ENCODE measurements around the gene ADIG.

The ADIG gene

GRCh38 chr20:38551056-38551626 lies 29.9 kb upstream of the ADIG start:
- H3K27me3 ChIP-seq (ENCODE audit: insufficient read depth, low read depth, severe bottlenecking): no peaks in the 10 kb centered on the region
- TF ChIP-seq CTCF (IDR thresholded peaks at IDR 0.05; ENCODE audit: low read depth, low read length): no peak
- peaks cover 85% of the 10 kb centered on the region for H3K36me3 ChIP-seq

DNA sequence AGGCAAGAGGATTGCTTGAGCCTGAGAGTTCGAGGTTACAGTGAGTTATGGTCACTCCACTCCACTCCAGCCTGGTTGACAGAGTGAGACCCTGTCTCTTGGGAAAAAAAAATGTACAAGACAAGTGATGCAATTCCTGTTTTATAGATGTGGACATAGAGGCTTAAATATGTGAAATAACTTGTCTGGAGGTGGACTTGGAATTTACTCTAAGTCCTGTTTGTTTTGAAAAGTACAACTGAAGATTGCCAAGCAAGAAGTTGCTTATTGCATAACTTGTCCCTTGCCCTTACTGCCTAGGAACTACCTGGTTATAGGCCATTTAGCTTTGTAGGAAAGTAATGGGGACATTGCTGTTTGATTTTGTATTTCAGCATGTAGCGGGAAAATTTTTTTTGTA lies 26.0 kb upstream of the ADIG start:
- Histone ChIP-seq H3K27ac (no peak overlapping the region), H3K36me3 (peaks cover 79% of the 10 kb centered on the region), H3K4me3 (ENCODE audit: low read depth, low read length) (no peak overlapping the region), H3K9me3 (ENCODE audit: severe bottlenecking) (no peaks in the 10 kb centered on the region), H3K27me3 (ENCODE audit: insufficient read depth, low read depth, severe bottlenecking) (no peaks in the 10 kb centered on the region)
- DNase-seq: no peak
- no peak for TF ChIP-seq CTCF (IDR thresholded peaks at IDR 0.05; ENCODE audit: low read depth, low read length)

More at GRCh38 chr20:38551056-38551626, 29.9 kb upstream of the ADIG start:
- H3K9me3 ChIP-seq (ENCODE audit: severe bottlenecking): no peaks in the 10 kb centered on the region
- no peak overlapping the region for H3K27ac ChIP-seq
- no peak overlapping the region for H3K4me3 ChIP-seq (ENCODE audit: low read depth, low read length)
- DNase-seq: no peak

DNA sequence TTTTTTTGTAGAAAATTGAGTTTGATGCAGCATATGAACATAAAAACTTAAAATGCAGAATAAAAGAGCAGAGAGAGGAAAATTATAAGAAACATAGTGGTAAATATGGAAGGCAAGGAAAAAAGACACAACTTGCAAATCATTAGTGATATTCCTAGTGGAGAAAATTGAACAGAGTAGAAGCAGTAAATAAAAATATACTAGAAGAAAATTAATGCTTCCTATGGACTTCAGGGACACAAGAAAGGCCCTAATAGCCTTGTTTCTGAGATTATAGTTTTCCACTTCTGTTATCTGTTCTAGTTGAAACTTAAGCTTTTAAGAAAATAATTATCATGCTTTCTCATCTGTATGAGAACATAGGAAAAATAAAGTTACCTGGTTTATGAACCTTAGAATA lies 25.6 kb upstream of the ADIG start:
- Histone ChIP-seq H3K36me3 (peaks cover 77% of the 10 kb centered on the region), H3K27me3 (ENCODE audit: insufficient read depth, low read depth, severe bottlenecking) (no peaks in the 10 kb centered on the region), H3K4me3 (ENCODE audit: low read depth, low read length) (no peak overlapping the region), H3K9me3 (ENCODE audit: severe bottlenecking) (no peaks in the 10 kb centered on the region), H3K27ac (no peak overlapping the region)
- no peak for DNase-seq
- TF ChIP-seq CTCF (IDR thresholded peaks at IDR 0.05; ENCODE audit: low read depth, low read length): no peak

DNA sequence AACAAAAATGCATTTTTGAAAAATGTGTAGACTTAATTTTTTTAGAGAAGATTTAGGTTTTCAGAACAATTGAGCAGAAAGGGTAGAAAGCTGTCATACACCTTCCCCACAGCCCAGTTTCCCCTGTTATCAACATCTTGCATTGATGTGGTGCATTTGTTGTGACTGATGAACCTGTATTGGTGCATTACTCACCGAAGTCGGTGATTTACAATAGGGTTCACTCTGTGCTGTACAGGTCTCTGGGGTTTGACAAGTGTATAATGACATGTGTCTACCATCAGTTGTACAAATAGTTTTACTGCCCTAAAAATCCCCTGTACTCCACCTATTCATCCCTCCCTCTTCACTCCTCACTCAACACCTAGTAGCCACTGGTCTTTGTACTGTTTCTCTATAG lies 23.8 kb upstream of the ADIG start:
- no peak for TF ChIP-seq CTCF (IDR thresholded peaks at IDR 0.05; ENCODE audit: low read depth, low read length)
- H3K27ac ChIP-seq: no peak overlapping the region
- H3K36me3 ChIP-seq: peaks cover 60% of the 10 kb centered on the region
- H3K4me3 ChIP-seq (ENCODE audit: low read depth, low read length): no peak overlapping the region
- H3K9me3 ChIP-seq (ENCODE audit: severe bottlenecking): no peaks in the 10 kb centered on the region
- no peak for DNase-seq
- H3K27me3 ChIP-seq (ENCODE audit: insufficient read depth, low read depth, severe bottlenecking): no peaks in the 10 kb centered on the region

DNA sequence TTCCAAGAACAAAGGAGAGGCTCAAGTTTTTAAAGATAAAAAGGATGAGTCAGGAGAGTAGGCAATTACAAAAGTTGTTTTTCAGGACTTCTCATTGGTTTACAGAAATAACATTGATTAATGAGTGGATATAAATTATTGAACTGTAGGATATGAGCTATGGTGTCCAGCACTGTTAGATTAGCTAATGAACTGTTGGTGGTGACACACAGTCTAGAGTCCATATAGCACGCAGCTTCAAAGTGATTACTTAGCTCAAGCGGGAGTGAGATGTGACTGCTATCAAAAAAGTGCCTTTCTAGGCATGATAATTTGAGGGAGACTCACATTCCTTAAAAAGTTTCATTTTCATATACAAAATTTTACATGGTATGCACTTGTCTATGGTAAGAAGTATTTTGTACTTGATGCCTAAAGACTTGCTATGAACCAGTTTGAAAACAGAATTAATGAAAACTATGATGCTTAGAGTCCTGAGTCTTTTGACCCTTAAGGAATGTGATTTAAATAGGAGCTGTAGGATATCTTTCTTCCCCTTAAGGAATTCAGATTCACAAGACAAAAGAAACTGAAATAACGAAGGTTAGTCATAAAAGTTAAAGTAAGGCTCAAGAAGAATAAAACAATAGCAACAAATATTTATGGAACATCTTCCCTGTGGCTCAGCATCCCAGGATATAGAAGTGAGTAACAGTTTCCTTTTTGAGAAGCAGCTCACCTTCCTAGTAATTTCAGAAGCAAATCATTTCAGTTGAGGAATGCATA lies 22.2 kb upstream of the ADIG start:
- no peak for DNase-seq
- no peak for TF ChIP-seq CTCF (IDR thresholded peaks at IDR 0.05; ENCODE audit: low read depth, low read length)
- Histone ChIP-seq H3K27ac (no peak overlapping the region), H3K27me3 (ENCODE audit: insufficient read depth, low read depth, severe bottlenecking) (no peaks in the 10 kb centered on the region), H3K36me3 (peaks cover 48% of the 10 kb centered on the region), H3K4me3 (ENCODE audit: low read depth, low read length) (no peak overlapping the region), H3K9me3 (ENCODE audit: severe bottlenecking) (no peaks in the 10 kb centered on the region)

Measured in WERI-Rb-1 (cell line).